SK-N-MC (cell line): ENCODE results near the gene ABCB10.

Experiments
- EZH2 ChIP-seq: fragments of 200-600 bp; sonication (generic); IDR thresholded peaks from one replicate; pipeline ENCODE4 v1.6.1; 2017; ENCODE audit warnings: antibody characterized with exemption
- POLR2AphosphoS5 ChIP-seq: IDR thresholded peaks from 2 replicates; pipeline ENCODE4 v1.6.1; 2012; ENCODE audit warnings: mild to moderate bottlenecking, low read depth, low read length, borderline replicate concordance

DNA sequence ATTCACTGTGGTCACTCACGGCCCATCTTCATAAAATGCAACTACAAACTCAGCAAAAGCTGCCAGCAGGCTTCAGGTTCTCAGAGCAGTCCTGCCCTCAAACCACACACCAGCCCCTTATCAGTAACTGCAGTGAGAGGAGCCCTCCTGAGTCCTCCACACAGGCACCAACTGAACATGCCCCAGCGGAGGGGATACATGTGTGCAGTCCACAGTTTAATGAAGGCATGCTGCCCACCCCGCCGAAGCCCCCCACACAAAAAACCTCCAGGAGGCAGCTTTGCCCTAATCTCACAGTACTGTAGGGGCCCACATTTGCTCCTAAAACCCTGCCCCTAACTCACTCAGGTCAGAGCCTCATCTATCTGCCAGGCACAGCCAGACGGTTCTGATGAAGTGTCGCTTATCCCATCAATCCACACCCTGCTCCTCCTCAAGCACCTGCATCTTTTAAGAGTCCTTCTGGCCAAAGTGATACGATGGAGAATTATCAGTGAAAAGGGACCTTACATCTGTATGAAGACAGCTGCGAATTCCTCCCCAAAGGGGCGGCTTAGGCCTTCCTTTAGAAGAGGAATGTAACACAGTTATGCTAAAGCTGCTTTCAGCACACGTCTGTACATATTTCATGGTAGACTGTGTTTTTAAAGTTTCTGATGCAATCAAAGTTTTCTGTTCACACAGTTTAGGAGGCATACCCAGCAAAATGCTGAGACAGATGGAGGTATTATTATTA, 3.5 kb downstream of the ABCB10 start:
- TF ChIP-seq POLR2AphosphoS5 (no peak), EZH2 (no peak)
